GM12865 (cell line): Measurements from ENCODE around the gene EPB42.
"Not testable (repeated sequence)": the region's sequence is repeated elsewhere in the genome, so short reads cannot be mapped to it uniquely, and the experiment has no call there.

Experiments used
- DNase-seq: peaks from one replicate; pipeline ENCODE4 v3.0.0; 2010; ENCODE audit warnings: low read depth
- H3K4me3 ChIP-seq: 2 replicates; pipeline ENCODE4 v1.5.1; 2011; ENCODE audit warnings: mild to moderate bottlenecking, low read depth, low read length, control low read depth
- CTCF ChIP-seq: IDR thresholded peaks from 2 replicates; pipeline ENCODE4 v1.5.1; 2011; ENCODE audit warnings: low read length, control low read depth, low read depth, inconsistent platforms; ENCODE audit not compliant: insufficient read depth; ENCODE audit errors: missing control alignments

The EPB42 gene

GRCh38 chr15:43169888-43170287, 50.9 kb downstream of the EPB42 start:
- H3K4me3 ChIP-seq, result no peak overlapping the region
- no peak for TF ChIP-seq CTCF
- DNase-seq, result no peak

GRCh38 chr15:43168192-43169107, 52.4 kb downstream of the EPB42 start:
- TF ChIP-seq CTCF, result no peak
- H3K4me3 ChIP-seq, result no peak overlapping the region
- DNase-seq, result no peak

- not testable (repeated sequence) for DNase-seq, H3K4me3 ChIP-seq
Measured at GRCh38 chr15:43167261-43167660, 53.6 kb downstream of the EPB42 start.

GRCh38 chr15:43165801-43166325, 55.0 kb downstream of the EPB42 start:
- no peak for DNase-seq
- no peak overlapping the region for H3K4me3 ChIP-seq
- no peak for TF ChIP-seq CTCF

GRCh38 chr15:43153269-43153668, 67.5 kb downstream of the EPB42 start:
- H3K4me3 ChIP-seq, result no peak overlapping the region
- TF ChIP-seq CTCF, result no peak
- DNase-seq, result no peak

GRCh38 chr15:43151688-43152087, 69.1 kb downstream of the EPB42 start:
- no peak overlapping the region for H3K4me3 ChIP-seq
- DNase-seq, result no peak
- TF ChIP-seq CTCF, result no peak

GRCh38 chr15:43150191-43150929, 70.5 kb downstream of the EPB42 start:
- no peak for TF ChIP-seq CTCF
- no peak overlapping the region for H3K4me3 ChIP-seq
- DNase-seq, result no peak
